Measurements from ENCODE around the gene FFAR1.

- TF ChIP-seq POLR2A (IDR thresholded peaks at IDR 0.05) (no peak), CTCF (IDR thresholded peaks at IDR 0.05) (no peak)
Observed at GRCh38 chr19:35341565-35342225, 6.0 kb upstream of the FFAR1 start.

Data from uterus (tissue), 2 donors.